ENCODE data around the gene ERBB4.

The ERBB4 gene

GRCh38 chr2:211405036-211405435 is 1133.6 kb downstream of the ERBB4 start:
- Histone ChIP-seq H3K27me3 (ENCODE audit: control insufficient read depth, insufficient read depth, low read length) (no peaks in the 10 kb centered on the region), H3K36me3 (ENCODE audit: control insufficient read depth, insufficient read depth, low read length) (no peaks in the 10 kb centered on the region), H3K27ac (no peak overlapping the region), H3K4me3 (ENCODE audit: low read depth, low read length) (no peak overlapping the region), H3K9me3 (ENCODE audit: control insufficient read depth, low read length) (no peaks in the 10 kb centered on the region), H3K4me2 (ENCODE audit: low read length) (no peak overlapping the region), H3K79me2 (no peaks in the 10 kb centered on the region), H2AFZ (no peak overlapping the region), H3K4me1 (no peaks in the 10 kb centered on the region), H3K9ac (no peak overlapping the region)
- TF ChIP-seq CTCF (IDR thresholded peaks at IDR 0.05): no peak

- no peak overlapping the region for H2AFZ ChIP-seq
- no peak overlapping the region for H3K4me2 ChIP-seq (ENCODE audit: low read length)
- H3K9me3 ChIP-seq (ENCODE audit: control insufficient read depth, low read length): no peaks in the 10 kb centered on the region
- H3K9ac ChIP-seq: no peak overlapping the region
- H3K79me2 ChIP-seq: no peaks in the 10 kb centered on the region
- H3K4me3 ChIP-seq (ENCODE audit: low read depth, low read length): no peak overlapping the region
- H3K36me3 ChIP-seq (ENCODE audit: control insufficient read depth, insufficient read depth, low read length): no peaks in the 10 kb centered on the region
- H3K27me3 ChIP-seq (ENCODE audit: control insufficient read depth, insufficient read depth, low read length): no peaks in the 10 kb centered on the region
- no peak overlapping the region for H3K27ac ChIP-seq
- TF ChIP-seq CTCF (IDR thresholded peaks at IDR 0.05): no peak
- H3K4me1 ChIP-seq: no peaks in the 10 kb centered on the region
Observed at GRCh38 chr2:211404098-211404497, 1134.5 kb downstream of the ERBB4 start.

GRCh38 chr2:211401328-211401727 is 1137.3 kb downstream of the ERBB4 start:
- no peaks in the 10 kb centered on the region for H3K79me2 ChIP-seq
- TF ChIP-seq CTCF (IDR thresholded peaks at IDR 0.05): no peak

GRCh38 chr2:211397764-211398163 is 1140.8 kb downstream of the ERBB4 start:
- TF ChIP-seq CTCF (IDR thresholded peaks at IDR 0.05): no peak
- H3K27me3 ChIP-seq (ENCODE audit: control insufficient read depth, insufficient read depth, low read length): no peaks in the 10 kb centered on the region
- H3K79me2 ChIP-seq: no peaks in the 10 kb centered on the region

More at GRCh38 chr2:211401328-211401727, 1137.3 kb downstream of the ERBB4 start:
- no peaks in the 10 kb centered on the region for H3K4me1 ChIP-seq
- H2AFZ ChIP-seq: no peak overlapping the region
- H3K27ac ChIP-seq: no peak overlapping the region
- H3K27me3 ChIP-seq (ENCODE audit: control insufficient read depth, insufficient read depth, low read length): no peaks in the 10 kb centered on the region
- H3K9me3 ChIP-seq (ENCODE audit: control insufficient read depth, low read length): no peaks in the 10 kb centered on the region
- no peak overlapping the region for H3K4me2 ChIP-seq (ENCODE audit: low read length)
- H3K9ac ChIP-seq: no peak overlapping the region
- H3K36me3 ChIP-seq (ENCODE audit: control insufficient read depth, insufficient read depth, low read length): no peaks in the 10 kb centered on the region
- no peak overlapping the region for H3K4me3 ChIP-seq (ENCODE audit: low read depth, low read length)

GRCh38 chr2:211396815-211397214 is 1141.8 kb downstream of the ERBB4 start:
- Histone ChIP-seq H3K27ac (no peak overlapping the region), H3K27me3 (ENCODE audit: control insufficient read depth, insufficient read depth, low read length) (no peaks in the 10 kb centered on the region), H3K4me2 (ENCODE audit: low read length) (no peak overlapping the region)

More at GRCh38 chr2:211397764-211398163, 1140.8 kb downstream of the ERBB4 start:
- no peak overlapping the region for H3K4me2 ChIP-seq (ENCODE audit: low read length)
- H3K4me1 ChIP-seq: no peaks in the 10 kb centered on the region
- H3K36me3 ChIP-seq (ENCODE audit: control insufficient read depth, insufficient read depth, low read length): no peaks in the 10 kb centered on the region
- peak overlapping the region; percentile 8 for H2AFZ ChIP-seq
- no peak overlapping the region for H3K4me3 ChIP-seq (ENCODE audit: low read depth, low read length)
- no peak overlapping the region for H3K9ac ChIP-seq
- no peak overlapping the region for H3K27ac ChIP-seq
- H3K9me3 ChIP-seq (ENCODE audit: control insufficient read depth, low read length): no peaks in the 10 kb centered on the region

More at GRCh38 chr2:211396815-211397214, 1141.8 kb downstream of the ERBB4 start:
- H3K9me3 ChIP-seq (ENCODE audit: control insufficient read depth, low read length): no peaks in the 10 kb centered on the region
- no peak overlapping the region for H3K9ac ChIP-seq
- no peak overlapping the region for H2AFZ ChIP-seq
- H3K79me2 ChIP-seq: no peaks in the 10 kb centered on the region
- no peaks in the 10 kb centered on the region for H3K36me3 ChIP-seq (ENCODE audit: control insufficient read depth, insufficient read depth, low read length)
- TF ChIP-seq CTCF (IDR thresholded peaks at IDR 0.05): no peak
- H3K4me3 ChIP-seq (ENCODE audit: low read depth, low read length): no peak overlapping the region
- H3K4me1 ChIP-seq: no peaks in the 10 kb centered on the region
